Activated CD4-positive, alpha-beta memory T cell treated with anti-CD3 and anti-CD28 coated beads for 36 hours (primary cell): ENCODE measurements around the gene METAP1. TPM values are rescaled to one million over a fixed set of nuclear protein-coding genes. Genes with fewer than 3 reads are reported as not detected.

ENCODE experiments used
- CTCF ChIA-PET: fragments of 350-600 bp; sonication (Branson Sonifier 250); formaldehyde crosslinking; loops from one replicate; lab custom pipeline; 2021; ENCODE audit warnings: antibody characterized with exemption, inconsistent platforms; lab: Charles Lee
- POLR2A ChIA-PET: fragments of 350-600 bp; sonication (Branson Sonifier 250); formaldehyde crosslinking; loops from one replicate; lab custom pipeline; 2021; ENCODE audit warnings: antibody characterized with exemption; lab: Charles Lee
- DNase-seq: peaks from one replicate; pipeline ENCODE4 v3.0.0-alpha.2; 2020
- H3K27ac Mint-ChIP-seq: one replicate; pipeline ENCODE4 v1.8.0; 2021; ENCODE audit warnings: mixed read lengths
- H3K27me3 Mint-ChIP-seq: one replicate; pipeline ENCODE4 v1.8.0; 2021; ENCODE audit warnings: mixed read lengths
- H3K36me3 Mint-ChIP-seq: one replicate; pipeline ENCODE4 v1.8.0; 2021; ENCODE audit warnings: mixed read lengths
- H3K4me1 Mint-ChIP-seq: one replicate; pipeline ENCODE4 v1.8.0; 2021; ENCODE audit warnings: low read depth, mixed read lengths
- H3K4me3 Mint-ChIP-seq: one replicate; pipeline ENCODE4 v1.8.0; 2021; ENCODE audit warnings: mild to moderate bottlenecking, mixed read lengths
- H3K9me3 Mint-ChIP-seq: one replicate; pipeline ENCODE4 v1.8.0; 2021; ENCODE audit warnings: mixed read lengths
- intact Hi-C: fragments of 100-400 bp; cut with micrococcal nuclease; formaldehyde crosslinking; loops from one replicate; pipeline ENCODE4 v1.15.1; 2023
- total RNA-seq, 2 experiments: library from RNA; stranded (reverse); gene quantifications; one replicate each; pipeline ENCODE4 v1.2.3, GENCODE V29; 2021

METAP1 gene
- total RNA-seq, 2 experiments from 2014 or later, result 60.7 to 61.1 TPM

DNA sequence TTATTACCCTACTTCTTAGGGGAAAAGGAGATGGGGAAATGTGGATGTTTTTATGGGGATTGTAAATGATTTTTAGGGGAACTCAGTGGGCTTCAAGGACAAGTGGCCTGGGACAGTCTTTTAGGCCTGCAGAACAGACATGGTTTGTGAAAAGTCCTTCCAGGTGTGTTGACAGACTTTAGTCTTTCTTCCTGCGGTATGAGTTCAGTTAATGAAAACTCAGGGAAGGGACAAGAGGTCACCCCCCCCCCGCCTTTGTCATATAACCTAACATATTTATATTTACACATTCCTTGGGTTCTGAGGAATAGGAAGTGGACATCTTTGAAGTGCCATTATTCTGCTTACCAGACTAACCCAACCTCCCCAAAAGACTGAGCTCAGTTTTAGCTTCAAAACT, 31.8 kb downstream of the METAP1 start:
- Mint-ChIP-seq H3K4me1 (peaks cover 60% of the 10 kb centered on the region), H3K27me3 (no peaks in the 10 kb centered on the region)

DNA sequence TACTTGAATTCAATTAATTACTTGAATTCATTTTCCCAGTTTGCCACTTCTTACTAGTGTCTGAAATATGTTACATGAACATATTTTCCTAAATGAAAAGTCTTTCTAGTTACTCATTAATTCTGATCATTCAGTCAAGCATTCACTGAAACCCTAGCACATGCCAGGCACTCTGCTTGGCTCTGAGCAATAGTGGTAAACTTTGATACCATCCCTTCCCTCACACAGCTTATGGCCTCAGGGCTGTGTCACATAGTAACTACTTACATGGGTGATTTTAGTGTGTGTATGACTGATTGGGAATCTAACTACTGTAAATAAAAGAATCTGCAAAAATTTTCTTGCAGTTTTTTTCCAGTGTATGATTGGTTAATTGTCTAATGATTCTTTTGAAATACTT, 32.7 kb downstream of the METAP1 start:
- intact Hi-C loops, result loop anchor here (2.0 kb wide), 1 partner anchor 25 kb away; no protein-coding TSS in a partner anchor
- H3K4me3 Mint-ChIP-seq, result no peak overlapping the region
- peak; percentile 21 for DNase-seq
- H3K36me3 Mint-ChIP-seq, result peaks cover 4% of the 10 kb centered on the region
- ChIA-PET POLR2A (no interaction called here), CTCF (interaction anchor here (1.2 to 2.3 kb wide), 2 partner anchors 28 to 33 kb away, joined by 4 to 11 read pairs; partner anchors contain the start of gene METAP1)
- no peak overlapping the region for H3K27ac Mint-ChIP-seq
- H3K27me3 Mint-ChIP-seq, result no peaks in the 10 kb centered on the region
- peaks cover 57% of the 10 kb centered on the region for H3K4me1 Mint-ChIP-seq
- H3K9me3 Mint-ChIP-seq, result no peaks in the 10 kb centered on the region

More for the DNA sequence above, 31.8 kb downstream of the METAP1 start:
- intact Hi-C loops, result no loop called here
- CTCF ChIA-PET, result interaction anchor here (1.2 to 1.9 kb wide), 2 partner anchors 29 to 32 kb away, joined by 4 to 11 read pairs; partner anchors contain the start of gene METAP1
- no peaks in the 10 kb centered on the region for H3K9me3 Mint-ChIP-seq
- POLR2A ChIA-PET, result no interaction called here
- no peak overlapping the region for H3K27ac Mint-ChIP-seq
- peaks cover 4% of the 10 kb centered on the region for H3K36me3 Mint-ChIP-seq
- DNase-seq, result no peak
- no peak overlapping the region for H3K4me3 Mint-ChIP-seq

DNA sequence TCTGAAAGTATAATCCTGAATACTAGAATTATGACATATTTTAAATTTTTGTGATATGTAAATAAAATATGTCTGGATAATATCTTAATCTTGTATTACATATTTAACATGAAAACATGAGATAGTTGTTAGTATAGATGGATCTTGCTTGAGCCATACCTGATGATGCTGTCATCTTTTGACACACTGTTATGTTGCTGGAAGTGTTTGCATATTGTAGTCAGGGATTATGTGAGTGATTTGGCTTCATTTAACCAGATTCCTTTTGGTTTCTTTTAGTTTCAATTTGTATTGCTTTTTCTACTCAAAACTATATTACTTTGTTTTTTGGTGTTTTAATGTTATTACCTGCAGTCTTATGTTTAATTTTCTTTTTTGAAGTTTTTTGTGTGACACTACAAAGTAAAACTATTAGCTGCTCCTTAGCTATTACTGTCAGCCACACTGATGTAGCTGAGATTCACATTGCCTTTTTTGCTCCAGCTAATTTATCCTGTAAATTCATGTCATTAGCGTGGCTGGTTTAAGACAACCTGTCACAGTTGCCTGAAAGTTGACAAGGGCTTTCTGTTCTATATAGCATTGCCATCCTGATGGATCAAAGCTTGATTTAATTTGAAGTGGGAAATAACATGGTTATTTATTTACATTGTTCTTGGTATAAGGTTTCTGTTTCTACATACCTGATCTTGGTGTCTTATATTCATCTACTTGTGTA, 33.7 kb downstream of the METAP1 start:
- no peak overlapping the region for H3K27ac Mint-ChIP-seq
- ChIA-PET CTCF (interaction anchor here (0.7 to 2.3 kb wide), 6 partner anchors 25 to 562 kb away, joined by 3 to 11 read pairs (median 4); partner anchors contain the start of gene METAP1), POLR2A (no interaction called here)
- peaks cover 8% of the 10 kb centered on the region for H3K36me3 Mint-ChIP-seq
- no peak for DNase-seq
- H3K27me3 Mint-ChIP-seq, result no peaks in the 10 kb centered on the region
- no peaks in the 10 kb centered on the region for H3K9me3 Mint-ChIP-seq
- intact Hi-C loops, result loop anchor here (2.0 kb wide), 1 partner anchor 24 kb away; no protein-coding TSS in a partner anchor
- H3K4me3 Mint-ChIP-seq, result no peak overlapping the region
- peaks cover 48% of the 10 kb centered on the region for H3K4me1 Mint-ChIP-seq

DNA sequence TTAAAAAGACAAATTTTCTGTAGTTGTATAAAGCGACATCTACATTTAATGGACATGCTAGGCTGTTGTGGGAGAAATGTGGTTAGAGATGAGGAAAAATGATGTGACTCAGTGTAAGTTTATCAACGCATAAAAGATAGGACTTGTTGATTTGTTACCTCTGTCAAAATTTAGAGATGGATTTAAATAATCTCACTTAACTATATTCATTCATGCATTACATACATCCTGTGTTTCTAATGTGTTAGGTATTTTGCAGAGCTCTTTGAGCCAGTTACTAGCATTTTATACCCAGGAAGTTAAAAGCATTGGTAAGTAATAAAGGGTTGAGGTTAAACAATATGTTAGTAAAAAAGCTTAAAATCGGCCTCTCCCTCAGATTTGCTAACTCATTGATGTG, 34.3 kb downstream of the METAP1 start:
- Mint-ChIP-seq H3K27me3 (no peaks in the 10 kb centered on the region), H3K4me3 (no peak overlapping the region), H3K4me1 (peaks cover 42% of the 10 kb centered on the region), H3K27ac (no peak overlapping the region), H3K36me3 (peaks cover 12% of the 10 kb centered on the region), H3K9me3 (no peaks in the 10 kb centered on the region)
- intact Hi-C loops, result loop anchor here (2.0 kb wide), 1 partner anchor 23 kb away; no protein-coding TSS in a partner anchor
- ChIA-PET CTCF (interaction anchor here (0.7 to 2.3 kb wide), 6 partner anchors 24 to 563 kb away, joined by 3 to 11 read pairs (median 4); partner anchors contain the start of gene METAP1), POLR2A (no interaction called here)
- DNase-seq, result no peak

DNA sequence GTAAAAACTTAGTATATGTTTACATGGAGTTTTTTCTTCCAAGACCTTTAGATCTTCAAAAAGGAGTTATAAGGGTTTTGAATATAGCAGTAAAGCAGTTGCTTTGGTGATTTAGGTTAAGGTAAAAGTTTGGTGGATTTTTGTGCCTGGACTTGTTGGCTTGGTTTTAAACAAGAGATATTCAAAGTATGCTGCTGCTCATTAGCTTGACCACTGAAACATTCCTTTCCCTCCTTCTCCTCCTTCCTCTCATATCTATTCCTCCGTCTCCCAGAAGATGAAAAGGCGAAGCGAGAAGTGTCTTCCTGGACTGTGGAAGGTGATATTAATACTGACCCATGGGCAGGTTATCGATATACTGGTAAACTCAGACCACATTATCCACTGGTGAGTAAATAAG, 38.4 kb downstream of the METAP1 start:
- peaks cover 13% of the 10 kb centered on the region for H3K4me1 Mint-ChIP-seq
- ChIA-PET CTCF (no interaction called here), POLR2A (no interaction called here)
- intact Hi-C loops, result no loop called here
- H3K27me3 Mint-ChIP-seq, result no peaks in the 10 kb centered on the region
- peaks cover 40% of the 10 kb centered on the region for H3K36me3 Mint-ChIP-seq
- H3K4me3 Mint-ChIP-seq, result no peak overlapping the region
- H3K27ac Mint-ChIP-seq, result no peak overlapping the region
- no peak for DNase-seq
- peaks cover 12% of the 10 kb centered on the region for H3K9me3 Mint-ChIP-seq

DNA sequence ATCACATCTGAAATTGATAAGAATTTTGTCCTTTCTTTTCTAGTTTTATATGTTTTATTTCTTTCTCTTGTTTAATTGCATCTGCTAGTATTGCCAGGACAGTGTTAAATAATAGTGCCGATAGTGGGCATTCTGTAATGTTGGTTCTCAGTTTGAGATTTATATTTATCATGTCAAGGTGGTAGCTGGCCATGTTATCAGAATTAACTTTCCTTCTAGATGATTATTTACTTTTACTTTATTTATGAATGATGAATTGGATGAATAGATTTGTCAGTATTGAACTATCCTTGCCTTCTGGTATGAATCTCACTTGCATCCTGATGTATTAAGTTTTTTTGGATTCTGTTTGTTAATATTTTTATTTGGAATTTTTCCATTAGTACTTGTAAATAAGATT, 42.7 kb downstream of the METAP1 start:
- intact Hi-C loops, result no loop called here
- H3K27ac Mint-ChIP-seq, result no peak overlapping the region
- H3K36me3 Mint-ChIP-seq, result peaks cover 46% of the 10 kb centered on the region
- peaks cover 12% of the 10 kb centered on the region for H3K9me3 Mint-ChIP-seq
- no peaks in the 10 kb centered on the region for H3K27me3 Mint-ChIP-seq
- ChIA-PET CTCF (interaction anchor here (0.6 kb wide), 1 partner anchor 8 kb away, joined by 3 read pairs; no protein-coding TSS in a partner anchor), POLR2A (no interaction called here)
- DNase-seq, result no peak
- H3K4me3 Mint-ChIP-seq, result no peak overlapping the region
- H3K4me1 Mint-ChIP-seq, result peaks cover 11% of the 10 kb centered on the region

DNA sequence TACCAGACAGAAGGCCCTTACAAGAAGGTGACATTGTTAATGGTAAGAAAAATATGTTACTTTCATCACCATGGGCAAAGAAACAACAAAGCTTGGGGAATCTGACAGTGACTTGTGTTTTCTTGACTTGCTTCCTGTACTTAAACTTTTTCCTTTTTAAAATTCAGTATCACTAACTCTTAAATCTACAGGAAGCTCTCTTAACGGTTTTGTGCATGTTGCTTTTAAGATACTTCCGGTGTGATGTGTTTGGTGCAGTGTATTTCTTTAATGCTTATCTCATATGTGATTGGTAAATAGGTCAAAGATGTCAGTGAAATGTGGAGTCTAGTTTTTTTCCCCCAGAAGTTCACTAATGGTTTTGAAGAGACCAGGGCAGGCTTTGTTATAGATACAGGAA, 47.8 kb downstream of the METAP1 start:
- Mint-ChIP-seq H3K27ac (peak overlapping the region; percentile 82), H3K36me3 (peaks cover 28% of the 10 kb centered on the region), H3K4me3 (no peak overlapping the region), H3K27me3 (no peaks in the 10 kb centered on the region), H3K9me3 (peaks cover 1% of the 10 kb centered on the region), H3K4me1 (peaks cover 17% of the 10 kb centered on the region)
- CTCF ChIA-PET, result interaction anchor here (0.9 kb wide), 1 partner anchor 13 kb away, joined by 4 read pairs; no protein-coding TSS in a partner anchor
- POLR2A ChIA-PET, result no interaction called here
- intact Hi-C loops, result loop anchor here (1.0 kb wide), 1 partner anchor 9 kb away; no protein-coding TSS in a partner anchor
- DNase-seq, result no peak

DNA sequence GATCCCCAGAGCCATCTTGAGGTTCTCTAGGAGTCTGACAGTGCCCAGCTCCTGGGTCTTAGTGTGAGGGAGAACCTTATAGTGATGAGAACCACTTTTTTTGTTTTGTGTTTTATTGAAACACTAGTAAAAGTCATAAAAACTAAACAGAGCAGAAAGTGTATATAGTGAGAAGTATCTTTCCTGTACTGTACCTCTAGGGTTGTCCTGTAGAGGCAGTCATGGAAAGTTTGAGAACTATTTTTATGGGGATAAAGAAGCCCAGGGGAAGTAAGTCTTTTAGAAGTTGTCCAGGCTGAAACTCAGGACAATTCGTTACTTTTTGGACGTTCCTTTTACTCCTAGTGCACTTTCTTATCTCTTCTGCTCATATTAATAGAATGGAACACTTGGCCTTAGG, 52.2 kb downstream of the METAP1 start:
- Mint-ChIP-seq H3K9me3 (no peaks in the 10 kb centered on the region), H3K4me1 (peaks cover 21% of the 10 kb centered on the region), H3K36me3 (peaks cover 40% of the 10 kb centered on the region), H3K27ac (peak overlapping the region; percentile 53), H3K27me3 (no peaks in the 10 kb centered on the region), H3K4me3 (no peak overlapping the region)
- ChIA-PET POLR2A (no interaction called here), CTCF (interaction anchor here (1.2 kb wide), 1 partner anchor 9 kb away, joined by 5 read pairs; no protein-coding TSS in a partner anchor)
- no peak for DNase-seq
- intact Hi-C loops, result no loop called here

DNA sequence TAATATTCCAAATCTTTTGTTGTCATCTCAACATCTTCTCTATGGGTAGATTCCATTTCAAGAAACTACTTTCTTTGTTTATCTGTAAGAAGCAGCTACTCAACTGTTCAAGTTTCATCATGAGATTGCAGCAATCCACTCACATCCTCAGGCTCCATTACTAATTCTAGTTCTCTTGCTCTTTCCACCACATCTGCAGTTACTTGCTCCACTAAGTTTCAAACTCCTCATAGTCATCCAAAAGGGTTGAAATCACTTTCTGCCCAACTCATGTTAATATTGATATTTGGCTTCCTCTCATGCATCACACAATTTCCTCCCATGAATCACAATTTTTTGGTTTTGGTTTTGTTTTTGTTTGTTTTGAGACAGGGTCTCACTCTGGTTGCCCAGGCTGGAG, 57.4 kb downstream of the METAP1 start:
- H3K36me3 Mint-ChIP-seq, result peaks cover 37% of the 10 kb centered on the region
- H3K27ac Mint-ChIP-seq, result peak overlapping the region; percentile 72
- H3K27me3 Mint-ChIP-seq, result no peaks in the 10 kb centered on the region
- DNase-seq, result no peak
- POLR2A ChIA-PET, result interaction anchor here (1.0 to 1.2 kb wide), 2 partner anchors 57 to 124 kb away, joined by 4 to 5 read pairs; partner anchors contain the start of gene EIF4E
- peak overlapping the region; percentile 4 for H3K4me3 Mint-ChIP-seq
- H3K9me3 Mint-ChIP-seq, result no peaks in the 10 kb centered on the region
- H3K4me1 Mint-ChIP-seq, result peaks cover 42% of the 10 kb centered on the region
- CTCF ChIA-PET, result interaction anchor here (0.7 to 8.5 kb wide), 3 partner anchors 21 to 585 kb away, joined by 3 to 216 read pairs (median 3); partner anchors contain the start of gene METAP1
- intact Hi-C loops, result loop anchor here (1.0 to 10.0 kb wide), 10 partner anchors 10 to 911 kb away; partner anchors contain the start of genes RAP1GDS1 and STPG2

DNA sequence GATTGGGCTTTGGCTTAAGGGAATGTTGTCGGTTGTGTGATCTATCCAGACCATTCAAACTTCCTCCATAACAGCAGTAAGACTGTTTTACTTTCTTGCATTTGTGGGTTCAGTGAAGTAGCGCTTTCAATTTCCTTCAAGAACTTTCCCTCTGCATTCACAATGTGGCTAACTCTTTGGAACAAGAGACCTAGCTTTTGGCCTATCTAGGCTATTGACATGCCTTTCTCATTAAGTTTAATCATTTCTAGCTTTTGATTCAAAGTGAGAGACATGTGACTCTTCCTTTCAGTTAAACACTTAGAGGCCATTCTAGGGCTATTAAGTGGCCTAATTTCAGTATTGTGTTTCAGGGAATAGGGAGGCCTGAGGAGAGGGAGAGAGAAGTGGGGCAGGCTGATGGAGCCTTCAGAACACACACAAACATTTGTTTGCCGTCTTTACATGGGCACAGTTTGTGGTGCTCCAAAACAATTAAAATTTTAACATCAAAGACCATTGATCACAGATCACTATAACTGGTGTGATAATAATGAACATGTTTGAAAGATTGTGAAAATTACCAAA, 59.0 kb downstream of the METAP1 start:
- Mint-ChIP-seq H3K9me3 (no peaks in the 10 kb centered on the region), H3K4me1 (peaks cover 42% of the 10 kb centered on the region), H3K27ac (peak overlapping the region; percentile 73), H3K4me3 (no peak overlapping the region), H3K27me3 (no peaks in the 10 kb centered on the region), H3K36me3 (peaks cover 38% of the 10 kb centered on the region)
- intact Hi-C loops, result loop anchor here (1.0 to 10.0 kb wide), 6 partner anchors 192 to 912 kb away; partner anchors contain the start of genes RAP1GDS1 and STPG2
- POLR2A ChIA-PET, result interaction anchor here (0.6 to 1.6 kb wide), 2 partner anchors 59 to 185 kb away, joined by 3 to 14 read pairs; partner anchors contain the start of gene METAP1
- CTCF ChIA-PET, result interaction anchor here (0.9 to 8.5 kb wide), 4 partner anchors 25 to 587 kb away, joined by 3 to 216 read pairs (median 4); partner anchors contain the start of gene METAP1
- no peak for DNase-seq

DNA sequence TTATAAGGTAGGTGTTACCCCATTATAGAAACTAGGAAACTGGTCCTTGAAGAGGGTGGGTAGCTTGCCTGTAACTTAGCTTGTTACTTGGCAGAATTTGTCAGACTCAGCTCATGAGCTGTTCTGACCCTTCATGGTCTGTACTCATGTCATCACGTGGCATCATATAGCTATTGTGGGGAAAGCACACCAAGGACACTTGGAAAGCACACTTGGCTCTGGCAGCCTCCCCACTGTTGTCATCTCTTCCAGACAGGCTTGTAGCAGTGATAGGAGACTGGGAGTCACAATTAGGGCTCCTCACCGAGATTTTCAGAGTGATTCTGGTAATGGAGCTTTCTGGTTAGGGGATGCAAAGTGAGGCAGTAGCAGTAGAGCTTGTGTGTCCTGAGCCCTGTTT, 62.7 kb downstream of the METAP1 start:
- POLR2A ChIA-PET, result no interaction called here
- peaks cover 33% of the 10 kb centered on the region for H3K4me1 Mint-ChIP-seq
- no peaks in the 10 kb centered on the region for H3K27me3 Mint-ChIP-seq
- no peak overlapping the region for H3K4me3 Mint-ChIP-seq
- peaks cover 30% of the 10 kb centered on the region for H3K36me3 Mint-ChIP-seq
- no peak for DNase-seq
- no peaks in the 10 kb centered on the region for H3K9me3 Mint-ChIP-seq
- no peak overlapping the region for H3K27ac Mint-ChIP-seq
- intact Hi-C loops, result loop anchor here (10.0 kb wide), 1 partner anchor 793 kb away; the partner anchor contains the start of gene RAP1GDS1
- CTCF ChIA-PET, result interaction anchor here (3.6 to 8.5 kb wide), 2 partner anchors 62 to 347 kb away, joined by 14 to 216 read pairs; partner anchors contain the start of gene METAP1
